Fibroblast of lung (primary cell): Measurements from ENCODE around the gene VTI1A. TPM values are rescaled to one million over a fixed set of nuclear protein-coding genes. Genes with fewer than 3 reads are reported as not detected.
"Not testable (repeated sequence)": the region's sequence is repeated elsewhere in the genome, so short reads cannot be mapped to it uniquely, and the experiment has no call there.

Experiments used
- DNase-seq, 2 donors: peaks; one replicate each; pipeline versions ENCODE4 v3.0.0 to v3.0.0-alpha.2; 2010; ENCODE audit warnings: low read depth in 2 of 2
- H2AFZ ChIP-seq: 2 replicates; pipeline ENCODE4 v1.5.1; 2012; ENCODE audit warnings: low read length, control low read depth, inconsistent platforms
- H3K27ac ChIP-seq: 2 replicates; pipeline ENCODE4 v1.5.1; 2011; ENCODE audit warnings: low read length, control low read depth; ENCODE audit not compliant: insufficient read depth
- H3K27me3 ChIP-seq: 2 replicates; pipeline ENCODE4 v1.5.1; 2011; ENCODE audit warnings: mild to moderate bottlenecking, low read length; ENCODE audit not compliant: control insufficient read depth, insufficient read depth
- H3K36me3 ChIP-seq: 2 replicates; pipeline ENCODE4 v1.5.1; 2011; ENCODE audit warnings: low read length; ENCODE audit not compliant: control insufficient read depth, insufficient read depth
- H3K4me1 ChIP-seq: 2 replicates; pipeline ENCODE4 v1.5.1; 2011; ENCODE audit warnings: low read length; ENCODE audit not compliant: control insufficient read depth, insufficient read depth; ENCODE audit errors: extremely low read depth
- H3K4me2 ChIP-seq: 2 replicates; pipeline ENCODE4 v1.5.1; 2011; ENCODE audit warnings: low read length, control low read depth; ENCODE audit not compliant: insufficient read depth; ENCODE audit errors: extremely low read depth
- H3K4me3 ChIP-seq, 4 experiments: fragments of 200-600 bp in 1 of 4; sonication (generic) in 1 of 4; replicated peaks in 1 of 4; 2 replicates each; pipeline ENCODE4 v1.5.1; 2011 to 2016; ENCODE audit warnings: low read length in 4 of 4, low read depth in 3 of 4, mild to moderate bottlenecking in 3 of 4, control low read depth in 2 of 4, inconsistent platforms in 1 of 4, mixed read lengths in 1 of 4; ENCODE audit not compliant: insufficient read depth in 1 of 4; ENCODE audit errors: control extremely low read depth in 1 of 4
- H3K79me2 ChIP-seq: 2 replicates; pipeline ENCODE4 v1.5.1; 2012; ENCODE audit warnings: mild to moderate bottlenecking, low read length, inconsistent platforms; ENCODE audit not compliant: control insufficient read depth, insufficient read depth
- H3K9ac ChIP-seq: 2 replicates; pipeline ENCODE4 v1.5.1; 2011; ENCODE audit warnings: mild to moderate bottlenecking, low read length, control low read depth; ENCODE audit not compliant: insufficient read depth
- H3K9me3 ChIP-seq: 2 replicates; pipeline ENCODE4 v1.5.1; 2012; ENCODE audit warnings: low read depth, low read length; ENCODE audit not compliant: control insufficient read depth, insufficient read depth
- H4K20me1 ChIP-seq: 2 replicates; pipeline ENCODE4 v1.5.1; 2011; ENCODE audit warnings: low read length; ENCODE audit not compliant: control insufficient read depth, insufficient read depth; ENCODE audit errors: extremely low read depth
- EZH2 ChIP-seq: IDR thresholded peaks from 2 replicates; pipeline ENCODE4 v1.5.1; 2012; ENCODE audit warnings: low read length, control low read depth, mild to moderate bottlenecking; ENCODE audit errors: missing control alignments
- polyA plus RNA-seq, 2 donors: library from polyadenylated mRNA; depleted of rRNA in 1 of 2; stranded (reverse) in 1 of 2; unstranded in 1 of 2; fragments of >200 nt; gene quantifications; 2 replicates each; pipeline ENCODE4 v1.2.1, GENCODE V29; 2011 to 2012; ENCODE audit warnings: missing spikeins in 1 of 2
- total RNA-seq: library from RNA; depleted of rRNA; stranded (reverse); fragments of >200 nt; gene quantifications from 2 replicates; pipeline ENCODE4 v1.2.1, GENCODE V29; 2014
- TF ChIP-seq, protein P1 (sequence below), 2 donors: IDR thresholded peaks in 1 of 2; conservative IDR thresholded peaks in 1 of 2; 1 replicate in 1 of 2; 2 replicates in 1 of 2; pipeline ENCODE4 v1.5.1; 2011 to 2012; ENCODE audit warnings: low read length in 2 of 2, control low read depth in 1 of 2, inconsistent platforms in 1 of 2, low read depth in 1 of 2, mild to moderate bottlenecking in 1 of 2

VTI1A gene
- total and polyA plus RNA-seq, 2 donors (not counting 1 experiment from before 2014, with no cell fraction given) = 19.1 to 30.9 TPM

- Histone ChIP-seq H2AFZ (no peak overlapping the region), H3K27me3 (no peaks in the 10 kb centered on the region), H4K20me1 (no peaks in the 10 kb centered on the region), H3K9ac (no peak overlapping the region), H3K4me2 (no peak overlapping the region), H3K9me3 (no peaks in the 10 kb centered on the region), H3K4me1 (no peaks in the 10 kb centered on the region), H3K27ac (no peak overlapping the region), H3K79me2 (no peaks in the 10 kb centered on the region), H3K4me3 (no peak overlapping the region), H3K36me3 (no peaks in the 10 kb centered on the region)
- no peak for TF ChIP-seq EZH2
- TF ChIP-seq, protein P1, sequence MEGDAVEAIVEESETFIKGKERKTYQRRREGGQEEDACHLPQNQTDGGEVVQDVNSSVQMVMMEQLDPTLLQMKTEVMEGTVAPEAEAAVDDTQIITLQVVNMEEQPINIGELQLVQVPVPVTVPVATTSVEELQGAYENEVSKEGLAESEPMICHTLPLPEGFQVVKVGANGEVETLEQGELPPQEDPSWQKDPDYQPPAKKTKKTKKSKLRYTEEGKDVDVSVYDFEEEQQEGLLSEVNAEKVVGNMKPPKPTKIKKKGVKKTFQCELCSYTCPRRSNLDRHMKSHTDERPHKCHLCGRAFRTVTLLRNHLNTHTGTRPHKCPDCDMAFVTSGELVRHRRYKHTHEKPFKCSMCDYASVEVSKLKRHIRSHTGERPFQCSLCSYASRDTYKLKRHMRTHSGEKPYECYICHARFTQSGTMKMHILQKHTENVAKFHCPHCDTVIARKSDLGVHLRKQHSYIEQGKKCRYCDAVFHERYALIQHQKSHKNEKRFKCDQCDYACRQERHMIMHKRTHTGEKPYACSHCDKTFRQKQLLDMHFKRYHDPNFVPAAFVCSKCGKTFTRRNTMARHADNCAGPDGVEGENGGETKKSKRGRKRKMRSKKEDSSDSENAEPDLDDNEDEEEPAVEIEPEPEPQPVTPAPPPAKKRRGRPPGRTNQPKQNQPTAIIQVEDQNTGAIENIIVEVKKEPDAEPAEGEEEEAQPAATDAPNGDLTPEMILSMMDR (conservative IDR thresholded peaks at IDR 0.05 in 1 of 2, IDR thresholded peaks at IDR 0.05 in 1 of 2; ENCODE audit: low read depth in 1 of 2, low read length in 2 of 2) = no peak
- DNase-seq = peak in 1 of 2 donors; percentile 27
Observed at GRCh38 chr10:112588225-112588990, 141.4 kb downstream of the VTI1A start.

DNA sequence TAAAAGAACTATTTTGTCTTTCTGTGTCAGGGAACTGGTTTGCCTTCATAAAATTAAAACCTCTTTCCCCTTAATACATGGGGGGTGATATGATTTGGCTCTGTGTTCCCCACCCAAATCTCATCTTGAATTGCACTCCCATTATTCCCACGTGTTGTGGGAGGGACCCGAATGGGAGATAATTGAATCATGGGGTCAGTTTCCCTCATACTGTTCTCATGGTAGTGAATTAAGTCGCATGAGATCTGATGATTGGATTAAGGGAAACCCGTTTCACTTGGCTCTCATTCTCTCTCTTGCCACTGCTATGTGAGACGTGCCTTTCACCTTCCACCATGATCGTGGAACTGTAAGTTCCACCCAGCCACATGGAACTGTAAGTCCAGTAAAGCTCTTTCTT is 142.1 kb downstream of the VTI1A start:
- no peak overlapping the region for H3K4me2 ChIP-seq
- H3K4me3 ChIP-seq = no peak overlapping the region
- H3K9me3 ChIP-seq = no peaks in the 10 kb centered on the region
- DNase-seq = no peak
- H3K36me3 ChIP-seq = no peaks in the 10 kb centered on the region
- no peaks in the 10 kb centered on the region for H3K27me3 ChIP-seq
- TF ChIP-seq, protein P1 (conservative IDR thresholded peaks at IDR 0.05 in 1 of 2, IDR thresholded peaks at IDR 0.05 in 1 of 2; ENCODE audit: low read depth in 1 of 2, low read length in 2 of 2) = no peak
- H3K4me1 ChIP-seq = no peaks in the 10 kb centered on the region
- no peaks in the 10 kb centered on the region for H4K20me1 ChIP-seq
- no peak overlapping the region for H3K27ac ChIP-seq
- no peak overlapping the region for H3K9ac ChIP-seq
- no peaks in the 10 kb centered on the region for H3K79me2 ChIP-seq
- H2AFZ ChIP-seq = no peak overlapping the region

- H3K4me2 ChIP-seq, H3K4me1 ChIP-seq, H3K36me3 ChIP-seq, H3K9me3 ChIP-seq, H3K27ac ChIP-seq, DNase-seq, H3K79me2 ChIP-seq, H2AFZ ChIP-seq, H3K4me3 ChIP-seq, H4K20me1 ChIP-seq, H3K27me3 ChIP-seq, H3K9ac ChIP-seq: not testable (repeated sequence)
Observed at GRCh38 chr10:112590786-112591185, 143.8 kb downstream of the VTI1A start.
